GM23338 (cell line): Measurements from ENCODE around the gene CEACAM5. TPM values are rescaled to one million over a fixed set of nuclear protein-coding genes. Genes with fewer than 3 reads are reported as not detected.

Experiments used
- ATAC-seq: fragments of 200-7000 bp; cut with Tn5 transposase; 3 replicates; pipeline ENCODE4 v1.9.1; 2020
- DNase-seq: peaks from one replicate; pipeline ENCODE4 v3.0.0-alpha.2; 2015; ENCODE audit warnings: low spot score
- H2AFZ ChIP-seq: fragments of 200-600 bp; sonication (generic); 2 replicates; pipeline ENCODE4 v1.8.0; 2016; ENCODE audit warnings: antibody characterized with exemption, mild to moderate bottlenecking, moderate library complexity
- H3F3A ChIP-seq: fragments of 200-600 bp; sonication (generic); replicated peaks from 2 replicates; pipeline ENCODE4 v1.8.0; 2017; ENCODE audit warnings: antibody characterized with exemption, mixed run types, low read depth
- H3K27ac ChIP-seq: fragments of 200-600 bp; sonication (generic); 2 replicates; pipeline ENCODE4 v1.6.1; 2016; ENCODE audit warnings: low read depth
- H3K27me3 ChIP-seq: fragments of 200-600 bp; sonication (generic); 2 replicates; pipeline ENCODE4 v1.8.0; 2016; ENCODE audit warnings: mild to moderate bottlenecking, mixed run types, moderate library complexity; ENCODE audit not compliant: insufficient read depth
- H3K36me3 ChIP-seq: fragments of 200-600 bp; sonication (generic); 2 replicates; pipeline ENCODE4 v1.8.0; 2016; ENCODE audit warnings: mild to moderate bottlenecking; ENCODE audit not compliant: insufficient read depth
- H3K4me1 ChIP-seq: fragments of 200-600 bp; sonication (generic); 2 replicates; pipeline ENCODE4 v1.8.0; 2016; ENCODE audit warnings: mild to moderate bottlenecking, moderate library complexity; ENCODE audit not compliant: insufficient read depth
- H3K4me2 ChIP-seq: fragments of 200-600 bp; sonication (generic); 2 replicates; pipeline ENCODE4 v1.7.1; 2017; ENCODE audit warnings: mixed run types
- H3K4me3 ChIP-seq: fragments of 200-600 bp; sonication (generic); 2 replicates; pipeline ENCODE4 v1.6.1; 2016; ENCODE audit warnings: mixed run types
- H3K79me2 ChIP-seq: fragments of 200-600 bp; sonication (generic); replicated peaks from 2 replicates; pipeline ENCODE4 v1.8.0; 2017; ENCODE audit warnings: mild to moderate bottlenecking; ENCODE audit not compliant: insufficient read depth
- H3K9me2 ChIP-seq: fragments of 200-600 bp; sonication (generic); 2 replicates; pipeline ENCODE4 v1.8.0; 2017; ENCODE audit not compliant: insufficient read depth
- H4K20me1 ChIP-seq: fragments of 200-600 bp; sonication (generic); replicated peaks from 2 replicates; pipeline ENCODE4 v1.8.0; 2017; ENCODE audit warnings: mild to moderate bottlenecking; ENCODE audit not compliant: insufficient read depth
- H3K27ac Mint-ChIP-seq: 2 replicates; pipeline ENCODE4 v1.8.0; 2020; ENCODE audit warnings: inconsistent platforms, mild to moderate bottlenecking, moderate library complexity, mixed read lengths
- H3K27me3 Mint-ChIP-seq: 3 replicates; pipeline ENCODE4 v1.8.0; 2022; ENCODE audit warnings: low read depth, mild to moderate bottlenecking, moderate library complexity, mixed read lengths, inconsistent platforms; ENCODE audit not compliant: insufficient read depth, poor library complexity
- H3K36me3 Mint-ChIP-seq: 3 replicates; pipeline ENCODE4 v1.8.0; 2021; ENCODE audit warnings: low read depth, mild to moderate bottlenecking, inconsistent platforms, moderate library complexity, mixed read lengths
- H3K4me1 Mint-ChIP-seq: 3 replicates; pipeline ENCODE4 v1.8.0; 2020; ENCODE audit warnings: mild to moderate bottlenecking, inconsistent platforms, mixed read lengths
- H3K4me3 Mint-ChIP-seq: 3 replicates; pipeline ENCODE4 v1.8.0; 2021; ENCODE audit warnings: moderate library complexity, mild to moderate bottlenecking, inconsistent platforms, mixed read lengths
- H3K9me3 Mint-ChIP-seq: 3 replicates; pipeline ENCODE4 v1.8.0; 2020; ENCODE audit warnings: moderate library complexity, mild to moderate bottlenecking, inconsistent platforms, mixed read lengths
- CREB1 ChIP-seq: fragments of 250-450 bp; sonication (Bioruptor Pico); IDR thresholded peaks from 2 replicates; pipeline ENCODE4 v1.5.0; 2020; ENCODE audit warnings: low read depth, mild to moderate bottlenecking, moderate library complexity
- CTCF ChIP-seq, 2 experiments: fragments of 200-600 bp in 1 of 2; sonication (generic) in 1 of 2; conservative IDR thresholded peaks; 2 replicates each; pipeline versions ENCODE4 v1.5.1 to v1.6.1; 2016 to 2017; ENCODE audit warnings: antibody characterized with exemption in 2 of 2, low read depth in 2 of 2, mild to moderate bottlenecking in 2 of 2, moderate library complexity in 1 of 2
- ETS1 ChIP-seq: IDR thresholded peaks from 2 replicates; pipeline ENCODE4 v1.6.1; 2016; ENCODE audit warnings: antibody characterized with exemption
- EZH2 ChIP-seq: fragments of 200-600 bp; sonication (generic); IDR thresholded peaks from one replicate; pipeline ENCODE4 v1.8.0; 2017; ENCODE audit warnings: antibody characterized with exemption, mild to moderate bottlenecking, low read depth; ENCODE audit not compliant: unreplicated experiment
- JUNB ChIP-seq: IDR thresholded peaks from one replicate; pipeline ENCODE4 v1.6.1; 2016; ENCODE audit warnings: antibody characterized with exemption; ENCODE audit not compliant: unreplicated experiment
- POLR2AphosphoS5 ChIP-seq: IDR thresholded peaks from 2 replicates; pipeline ENCODE4 v1.6.1; 2016; ENCODE audit warnings: antibody characterized with exemption, low read depth
- REST ChIP-seq: IDR thresholded peaks from one replicate; pipeline ENCODE4 v1.6.1; 2018; ENCODE audit warnings: antibody characterized with exemption; ENCODE audit not compliant: unreplicated experiment
- STAT1 ChIP-seq: IDR thresholded peaks from one replicate; pipeline ENCODE4 v1.6.1; 2016; ENCODE audit warnings: antibody characterized with exemption; ENCODE audit not compliant: unreplicated experiment
- ZNF462 ChIP-seq: fragments of 250-450 bp; sonication (Bioruptor Pico); IDR thresholded peaks from 2 replicates; pipeline ENCODE4 v1.5.0; 2020; ENCODE audit warnings: mild to moderate bottlenecking, moderate library complexity
- polyA plus RNA-seq: library from polyadenylated mRNA; unstranded; fragments of >200 nt; fragmentation: Nextera tagmentation; extraction: Ambion mirVana; gene quantifications from 2 replicates; pipeline ENCODE4 v1.2.1, GENCODE V29; 2016
- total RNA-seq: library from RNA; depleted of rRNA; stranded (reverse); fragments of >200 nt; shearing (Covaris generic); gene quantifications from 2 replicates; pipeline ENCODE4 v1.2.3, GENCODE V29; 2014

CEACAM5 gene
- total and polyA plus RNA-seq, 2 experiments from 2014 or later = not detected

- ATAC-seq = no peak
- no peaks in the 10 kb centered on the region for H3K36me3 Mint-ChIP-seq
- H3K27me3 Mint-ChIP-seq = peaks cover 7% of the 10 kb centered on the region
- H3K27ac Mint-ChIP-seq = no peak overlapping the region
- H3K27ac ChIP-seq = no peak overlapping the region
- no peaks in the 10 kb centered on the region for H3K4me1 ChIP-seq
- no peaks in the 10 kb centered on the region for H4K20me1 ChIP-seq
- no peak overlapping the region for H3K4me3 ChIP-seq
- no peaks in the 10 kb centered on the region for H3K79me2 ChIP-seq
- no peak for DNase-seq
- TF ChIP-seq CREB1 (no peak), ETS1 (no peak), CTCF (conservative IDR thresholded peaks at IDR 0.05; ENCODE audit: low read depth in 2 of 2) (no peak), POLR2AphosphoS5 (no peak), JUNB (no peak), REST (no peak)
- H3K9me2 ChIP-seq = no peaks in the 10 kb centered on the region
- no peaks in the 10 kb centered on the region; the same call in 2 of the 3 replicates for H3K4me1 Mint-ChIP-seq
- no peaks in the 10 kb centered on the region for H3K9me3 Mint-ChIP-seq
- H3K4me2 ChIP-seq = no peak overlapping the region
- no peak overlapping the region for H2AFZ ChIP-seq
- H3K4me3 Mint-ChIP-seq = no peak overlapping the region
- H3F3A ChIP-seq = no peaks in the 10 kb centered on the region
- no peaks in the 10 kb centered on the region for H3K36me3 ChIP-seq
- peaks cover 11% of the 10 kb centered on the region for H3K27me3 ChIP-seq
Observed at GRCh38 chr19:41745756-41746155, 37.3 kb downstream of the CEACAM5 start.

GRCh38 chr19:41746593-41747227 is 38.3 kb downstream of the CEACAM5 start:
- peak; percentile 90 for DNase-seq
- Histone ChIP-seq H3K36me3 (no peaks in the 10 kb centered on the region), H2AFZ (no peak overlapping the region), H3F3A (no peaks in the 10 kb centered on the region), H4K20me1 (no peaks in the 10 kb centered on the region), H3K27me3 (peaks cover 11% of the 10 kb centered on the region), H3K4me3 (no peak overlapping the region), H3K9me2 (no peaks in the 10 kb centered on the region), H3K27ac (no peak overlapping the region), H3K4me1 (no peaks in the 10 kb centered on the region), H3K4me2 (no peak overlapping the region), H3K79me2 (no peaks in the 10 kb centered on the region)
- Mint-ChIP-seq H3K36me3 (no peaks in the 10 kb centered on the region), H3K4me3 (no peak overlapping the region), H3K27me3 (peaks cover 7% of the 10 kb centered on the region), H3K4me1 (no peaks in the 10 kb centered on the region; the same call in 2 of the 3 replicates), H3K27ac (no peak overlapping the region), H3K9me3 (no peaks in the 10 kb centered on the region)
- ATAC-seq = peak; percentile 97
- TF ChIP-seq EZH2 (no peak), STAT1 (no peak), ZNF462 (CRISPR knock-in tag) (no peak)
